Skeletal muscle cell (primary cell): Measurements from ENCODE around the gene ANKS1A.

Experiments used
- DNase-seq: peaks from one replicate; pipeline ENCODE4 v3.0.0-alpha.2; 2010; ENCODE audit warnings: low read depth
- H3K4me3 ChIP-seq: 2 replicates; pipeline ENCODE4 v1.5.1; 2011; ENCODE audit warnings: low read depth, mild to moderate bottlenecking, control low read depth, low read length, moderate library complexity

Gene ANKS1A

GRCh38 chr6:35028781-35029769, 140.0 kb downstream of the ANKS1A start:
- DNase-seq = no peak
- H3K4me3 ChIP-seq = no peak overlapping the region

- no peak for DNase-seq
- H3K4me3 ChIP-seq = no peak overlapping the region
Observed at GRCh38 chr6:35030099-35030498, 141.0 kb downstream of the ANKS1A start.

- no peak overlapping the region for H3K4me3 ChIP-seq
- no peak for DNase-seq
Observed at GRCh38 chr6:35031611-35032529, 142.8 kb downstream of the ANKS1A start.

GRCh38 chr6:35033683-35034082, 144.6 kb downstream of the ANKS1A start:
- DNase-seq = no peak
- H3K4me3 ChIP-seq = no peak overlapping the region

- DNase-seq = no peak
- no peak overlapping the region for H3K4me3 ChIP-seq
Observed at GRCh38 chr6:35034411-35035191, 145.5 kb downstream of the ANKS1A start.

- H3K4me3 ChIP-seq = no peak overlapping the region
- DNase-seq = no peak
Observed at GRCh38 chr6:35035481-35036030, 146.5 kb downstream of the ANKS1A start.

- H3K4me3 ChIP-seq = no peak overlapping the region
- DNase-seq = no peak
Observed at GRCh38 chr6:35036059-35036827, 147.2 kb downstream of the ANKS1A start.

- no peak for DNase-seq
- H3K4me3 ChIP-seq = no peak overlapping the region
Observed at GRCh38 chr6:35036828-35037663, 148.0 kb downstream of the ANKS1A start.

- H3K4me3 ChIP-seq = no peak overlapping the region
Observed at GRCh38 chr6:35037664-35038038, 148.6 kb downstream of the ANKS1A start.

GRCh38 chr6:35038076-35038475, 149.0 kb downstream of the ANKS1A start:
- DNase-seq = no peak
- H3K4me3 ChIP-seq = no peak overlapping the region

More at GRCh38 chr6:35037664-35038038, 148.6 kb downstream of the ANKS1A start:
- no peak for DNase-seq

GRCh38 chr6:35040398-35040797, 151.3 kb downstream of the ANKS1A start:
- no peak for DNase-seq
- no peak overlapping the region for H3K4me3 ChIP-seq

GRCh38 chr6:35041086-35041861, 152.2 kb downstream of the ANKS1A start:
- DNase-seq = no peak
- H3K4me3 ChIP-seq = no peak overlapping the region

GRCh38 chr6:35042031-35042815, 153.2 kb downstream of the ANKS1A start:
- no peak for DNase-seq
- no peak overlapping the region for H3K4me3 ChIP-seq

- no peak for DNase-seq
- no peak overlapping the region for H3K4me3 ChIP-seq
Observed at GRCh38 chr6:35043381-35044130, 154.5 kb downstream of the ANKS1A start.

GRCh38 chr6:35044145-35044745, 155.2 kb downstream of the ANKS1A start:
- no peak overlapping the region for H3K4me3 ChIP-seq
- DNase-seq = no peak
